GM20000 (cell line): ENCODE measurements around the gene SHTN1.

Experiments
- DNase-seq: peaks from one replicate; pipeline ENCODE4 v3.0.0; 2012; ENCODE audit warnings: low spot score
- TF ChIP-seq, protein P1 (sequence below): IDR thresholded peaks from 2 replicates; pipeline ENCODE4 v1.5.1; 2012; ENCODE audit warnings: mild to moderate bottlenecking, control low read depth; ENCODE audit errors: extremely low read depth, missing control alignments

Gene SHTN1

DNA sequence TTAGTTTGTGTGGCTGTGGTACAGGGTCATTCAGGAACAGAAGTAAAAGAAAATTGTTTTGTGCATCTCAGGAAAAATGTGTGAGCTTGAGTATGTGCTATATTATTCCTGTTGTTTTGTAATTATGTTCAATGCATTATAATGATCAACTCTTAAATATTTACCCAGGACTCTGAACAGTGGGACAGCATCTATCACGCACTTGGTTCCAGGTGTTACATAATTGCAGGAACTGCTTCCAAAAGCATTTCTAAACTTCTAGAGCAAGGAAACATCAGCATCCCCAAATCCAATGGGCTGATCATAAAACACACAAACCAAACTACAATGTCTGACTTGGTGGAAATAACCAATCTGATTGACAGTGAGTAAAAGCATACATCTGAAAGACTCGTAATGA lies 129.1 kb downstream of the SHTN1 start:
- no peak for DNase-seq
- TF ChIP-seq, protein P1, sequence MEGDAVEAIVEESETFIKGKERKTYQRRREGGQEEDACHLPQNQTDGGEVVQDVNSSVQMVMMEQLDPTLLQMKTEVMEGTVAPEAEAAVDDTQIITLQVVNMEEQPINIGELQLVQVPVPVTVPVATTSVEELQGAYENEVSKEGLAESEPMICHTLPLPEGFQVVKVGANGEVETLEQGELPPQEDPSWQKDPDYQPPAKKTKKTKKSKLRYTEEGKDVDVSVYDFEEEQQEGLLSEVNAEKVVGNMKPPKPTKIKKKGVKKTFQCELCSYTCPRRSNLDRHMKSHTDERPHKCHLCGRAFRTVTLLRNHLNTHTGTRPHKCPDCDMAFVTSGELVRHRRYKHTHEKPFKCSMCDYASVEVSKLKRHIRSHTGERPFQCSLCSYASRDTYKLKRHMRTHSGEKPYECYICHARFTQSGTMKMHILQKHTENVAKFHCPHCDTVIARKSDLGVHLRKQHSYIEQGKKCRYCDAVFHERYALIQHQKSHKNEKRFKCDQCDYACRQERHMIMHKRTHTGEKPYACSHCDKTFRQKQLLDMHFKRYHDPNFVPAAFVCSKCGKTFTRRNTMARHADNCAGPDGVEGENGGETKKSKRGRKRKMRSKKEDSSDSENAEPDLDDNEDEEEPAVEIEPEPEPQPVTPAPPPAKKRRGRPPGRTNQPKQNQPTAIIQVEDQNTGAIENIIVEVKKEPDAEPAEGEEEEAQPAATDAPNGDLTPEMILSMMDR, result no peak

DNA sequence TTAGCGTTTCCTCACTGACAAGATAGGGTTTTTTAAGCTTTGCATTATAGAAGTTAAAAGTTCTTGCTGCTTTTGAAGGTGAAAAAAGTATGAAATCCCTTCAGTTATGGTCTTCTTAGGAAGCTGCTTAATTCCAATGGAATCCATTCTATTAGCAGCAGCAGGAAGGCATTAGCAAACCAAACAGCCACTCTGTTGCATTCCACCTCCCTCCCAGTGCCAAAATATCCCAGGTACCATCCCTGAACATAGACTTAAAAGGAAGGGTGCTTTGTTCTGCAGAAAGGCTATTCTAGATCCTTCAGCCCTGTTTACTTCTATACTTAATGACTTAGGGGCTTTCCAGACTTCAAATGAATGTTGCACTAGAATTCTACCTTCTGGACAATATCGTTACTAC lies 131.9 kb downstream of the SHTN1 start:
- DNase-seq, result no peak
- TF ChIP-seq, protein P1, result no peak

DNA sequence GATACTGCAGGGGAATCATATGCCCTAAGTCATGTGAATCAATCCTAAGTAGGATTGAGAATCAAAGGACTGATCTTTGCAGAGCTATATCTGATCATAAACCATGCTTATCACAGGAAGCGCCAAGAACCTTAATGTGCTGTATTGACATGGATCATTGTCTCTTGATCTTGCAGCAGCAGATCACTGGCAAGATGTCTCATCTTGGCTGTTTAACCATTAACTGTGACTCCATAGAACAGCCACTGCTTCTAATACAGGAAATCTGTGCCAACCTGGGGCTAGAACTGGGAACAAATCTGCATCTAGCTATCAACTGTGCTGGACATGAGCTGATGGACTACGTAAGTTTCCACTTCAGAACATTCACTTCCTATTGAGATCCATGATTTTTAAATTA lies 134.0 kb downstream of the SHTN1 start:
- TF ChIP-seq, protein P1, result no peak
- no peak for DNase-seq

DNA sequence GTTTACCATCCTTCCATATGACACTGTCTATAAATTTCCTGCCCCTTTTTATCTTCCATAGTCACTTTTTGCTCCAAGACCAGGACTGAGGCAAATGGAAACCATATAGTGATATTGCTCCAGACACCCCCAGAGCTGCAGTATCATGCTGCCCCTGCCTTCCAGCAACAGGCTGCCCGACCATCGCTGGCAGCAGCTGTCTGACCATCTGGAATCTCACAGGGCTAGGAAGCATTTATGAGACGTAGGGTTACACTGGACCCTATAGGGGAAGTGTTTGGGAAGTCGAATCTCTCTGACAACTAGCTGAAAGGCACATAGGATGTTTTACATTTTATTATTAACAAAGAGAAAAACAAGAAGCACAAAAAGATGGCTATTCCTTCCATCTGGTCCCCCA lies 136.3 kb downstream of the SHTN1 start:
- no peak for DNase-seq

DNA sequence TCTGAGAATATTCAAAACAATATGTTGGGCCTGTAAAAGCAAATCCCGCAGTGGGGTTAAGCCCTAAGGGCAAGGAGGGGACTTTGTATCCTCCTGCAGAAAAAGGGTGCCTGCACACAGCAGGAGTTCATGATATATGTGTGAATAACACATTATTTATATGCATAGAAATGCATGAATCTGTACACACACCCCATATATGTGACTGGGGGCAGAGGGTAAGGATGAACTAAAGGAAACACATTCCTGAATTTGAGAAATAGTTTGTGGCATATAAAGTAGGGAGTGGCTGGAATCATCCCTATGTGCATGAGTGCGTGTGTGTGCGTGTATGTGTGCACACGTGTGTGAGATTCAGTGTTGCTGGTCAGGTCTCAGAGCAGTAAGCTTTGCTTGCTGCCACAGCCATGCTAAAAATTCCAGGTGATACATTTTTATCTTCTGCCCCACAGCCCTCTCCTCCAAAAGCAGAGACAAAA lies 136.8 kb downstream of the SHTN1 start:
- TF ChIP-seq, protein P1, result no peak
- no peak for DNase-seq

More for the DNA sequence above, 136.3 kb downstream of the SHTN1 start:
- TF ChIP-seq, protein P1, result no peak

DNA sequence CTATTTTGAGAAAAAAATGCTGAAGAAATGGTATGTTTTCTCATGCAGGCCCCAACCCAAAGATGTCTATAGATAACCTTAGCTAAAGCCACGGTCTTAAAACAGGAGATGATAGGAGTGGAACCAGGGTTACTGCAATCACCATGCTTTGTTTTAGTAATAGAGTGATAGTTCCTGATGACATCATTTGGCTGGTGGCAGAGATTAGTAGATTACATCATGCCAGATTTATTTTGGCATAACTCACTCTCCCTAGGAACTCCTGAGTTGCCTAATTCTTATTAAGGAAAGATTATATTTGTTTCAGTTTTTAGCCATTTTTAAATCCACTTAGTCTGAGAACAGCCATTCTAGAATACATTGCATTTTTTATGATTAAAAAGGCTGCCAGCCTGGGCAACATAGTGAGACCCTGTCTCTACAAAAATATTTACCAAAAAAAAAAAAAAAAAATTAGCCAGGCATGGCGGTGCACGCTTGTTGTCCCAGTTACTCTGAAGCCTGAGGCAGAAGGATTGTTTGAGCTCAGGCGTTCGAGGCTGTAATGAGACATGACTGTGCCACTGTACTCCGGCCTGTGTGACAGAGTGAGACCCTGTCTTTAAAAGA lies 137.9 kb downstream of the SHTN1 start:
- no peak for DNase-seq
- TF ChIP-seq, protein P1, result no peak

DNA sequence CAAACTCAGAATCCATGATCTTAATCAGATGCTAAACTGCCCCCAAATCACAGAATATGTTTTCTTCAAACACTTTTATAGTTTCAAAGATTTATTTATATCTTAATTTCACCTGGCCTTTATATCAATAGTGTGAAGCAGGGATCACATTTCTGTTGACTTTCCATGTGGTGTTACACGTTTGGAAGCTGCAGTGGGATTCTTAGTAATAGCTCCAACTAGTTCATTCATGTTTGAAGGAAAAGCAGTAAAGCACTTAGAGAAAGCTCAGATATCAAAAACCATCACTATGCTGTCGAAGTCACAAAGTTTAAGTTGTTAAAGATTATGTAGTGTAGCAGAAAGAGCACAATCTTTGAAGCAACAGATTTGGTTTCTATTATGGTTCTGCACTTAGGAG lies 138.9 kb downstream of the SHTN1 start:
- DNase-seq, result no peak
- TF ChIP-seq, protein P1, result no peak
